ENCODE measurements around the gene RASA4B. TPM values are rescaled to one million over a fixed set of nuclear protein-coding genes. Genes with fewer than 3 reads are reported as not detected.

RASA4B gene
- total RNA-seq, 1 donor from 2014 or later, result 9.3 TPM

GRCh38 chr7:102436118-102436517, 81.5 kb downstream of the RASA4B start:
- no peak for ATAC-seq (ENCODE audit: poor library complexity)
- DNase-seq, result no peak
- intact Hi-C loops (cut with DNase I), result no loop called here

GRCh38 chr7:102434039-102434486, 83.5 kb downstream of the RASA4B start:
- DNase-seq (no peak), ATAC-seq (ENCODE audit: poor library complexity) (peak; percentile 9)

GRCh38 chr7:102433219-102434038, 84.1 kb downstream of the RASA4B start, which contains the start of gene ORAI2:
ORAI2 (plus strand) TSS chr7:102433575; CDS start chr7:102438957, 5,382 bp downstream.
- peak; percentile 88 for DNase-seq
- intact Hi-C loops (cut with DNase I), result no loop called here
- ATAC-seq (ENCODE audit: poor library complexity), result peak; percentile 89

More at GRCh38 chr7:102434039-102434486, 83.5 kb downstream of the RASA4B start:
- intact Hi-C loops (cut with DNase I), result no loop called here

Small RNA genes within 50 kb of the gene (microRNA-seq; reads per million reads assigned to microRNA genes)
- gene MIR4467 (not detected), gene MIR5090 (not detected)

Other genes starting within 250 kb of the RASA4B start
- 0.67 TPM for gene SH2B2, start 230.9 kb downstream of the RASA4B start, total RNA-seq
- not detected for gene SPDYE6, start 161.3 kb downstream of the RASA4B start, total RNA-seq
- 9.8 TPM for gene PRKRIP1, start 121.4 kb downstream of the RASA4B start, total RNA-seq
- 4.3 TPM for gene ORAI2, start 84.2 kb downstream of the RASA4B start, total RNA-seq
- 5.3 TPM for gene ALKBH4, start 52.9 kb downstream of the RASA4B start, total RNA-seq
- gene LRWD1, start 52.8 kb downstream of the RASA4B start, total RNA-seq, result 9.7 TPM
- gene POLR2J, start 38.9 kb downstream of the RASA4B start, total RNA-seq, result 51.3 TPM
- gene UPK3BL2, start 25.9 kb upstream of the RASA4B start, total RNA-seq, result 4.4 TPM
- gene SPDYE2, start 33.4 kb upstream of the RASA4B start, total RNA-seq, result not detected
- 12.0 TPM for gene POLR2J3, start 54.8 kb upstream of the RASA4B start, total RNA-seq
- gene RASA4, start 99.0 kb upstream of the RASA4B start, total RNA-seq, result 16.6 TPM
- 12.2 TPM for gene UPK3BL1, start 125.0 kb upstream of the RASA4B start, total RNA-seq
- gene SPDYE2B, start 132.5 kb upstream of the RASA4B start, total RNA-seq, result not detected
- 1.7 TPM for gene POLR2J2, start 153.9 kb upstream of the RASA4B start, total RNA-seq
- gene FAM185A, start 231.2 kb upstream of the RASA4B start, total RNA-seq, result 8.5 TPM